Ovary (tissue), 3 donors: ENCODE results near the gene GUCA2A.

Experiments
- EP300 ChIP-seq: sonication (generic); formaldehyde crosslinking; IDR thresholded peaks from one replicate; pipeline ENCODE4 v1.6.1; 2017; ENCODE audit warnings: antibody characterized with exemption
- POLR2A ChIP-seq: fragments of 450-650 bp; IDR thresholded peaks from one replicate; pipeline ENCODE4 v1.6.1; 2017; ENCODE audit warnings: antibody characterized with exemption, mild to moderate bottlenecking, moderate library complexity
- TF ChIP-seq, protein P1 (sequence below), 3 donors: fragments of 450-650 bp in 2 of 3; fragments of 200-600 bp in 1 of 3; IDR thresholded peaks; one replicate each; pipeline versions ENCODE4 v1.5.1 to v1.8.0; 2016 to 2022; ENCODE audit warnings: antibody characterized with exemption in 3 of 3, mild to moderate bottlenecking in 1 of 3
- donor health status: DM: no; HTN: no; CAD: no.

DNA sequence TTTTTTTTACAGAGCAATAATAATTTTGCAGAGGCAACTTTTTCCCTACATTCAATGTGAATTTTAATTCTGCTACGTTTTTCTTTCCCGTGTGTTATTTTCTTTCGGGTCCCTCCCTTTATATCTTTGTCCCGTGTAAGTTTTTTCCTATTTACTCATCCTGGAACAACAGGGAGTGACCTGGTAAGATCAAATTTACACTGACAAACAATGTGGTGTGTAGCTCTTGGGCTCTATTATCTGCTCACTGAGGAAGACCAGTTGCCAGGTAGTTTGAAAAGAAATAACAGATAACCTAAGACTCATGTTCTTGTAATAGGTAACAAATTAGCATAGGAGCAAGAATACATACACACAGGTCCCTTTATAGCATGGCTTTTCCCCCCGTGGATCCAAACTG lies 33.7 kb upstream of the GUCA2A start:
- TF ChIP-seq, protein P1, sequence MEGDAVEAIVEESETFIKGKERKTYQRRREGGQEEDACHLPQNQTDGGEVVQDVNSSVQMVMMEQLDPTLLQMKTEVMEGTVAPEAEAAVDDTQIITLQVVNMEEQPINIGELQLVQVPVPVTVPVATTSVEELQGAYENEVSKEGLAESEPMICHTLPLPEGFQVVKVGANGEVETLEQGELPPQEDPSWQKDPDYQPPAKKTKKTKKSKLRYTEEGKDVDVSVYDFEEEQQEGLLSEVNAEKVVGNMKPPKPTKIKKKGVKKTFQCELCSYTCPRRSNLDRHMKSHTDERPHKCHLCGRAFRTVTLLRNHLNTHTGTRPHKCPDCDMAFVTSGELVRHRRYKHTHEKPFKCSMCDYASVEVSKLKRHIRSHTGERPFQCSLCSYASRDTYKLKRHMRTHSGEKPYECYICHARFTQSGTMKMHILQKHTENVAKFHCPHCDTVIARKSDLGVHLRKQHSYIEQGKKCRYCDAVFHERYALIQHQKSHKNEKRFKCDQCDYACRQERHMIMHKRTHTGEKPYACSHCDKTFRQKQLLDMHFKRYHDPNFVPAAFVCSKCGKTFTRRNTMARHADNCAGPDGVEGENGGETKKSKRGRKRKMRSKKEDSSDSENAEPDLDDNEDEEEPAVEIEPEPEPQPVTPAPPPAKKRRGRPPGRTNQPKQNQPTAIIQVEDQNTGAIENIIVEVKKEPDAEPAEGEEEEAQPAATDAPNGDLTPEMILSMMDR (IDR thresholded peaks at IDR 0.05): no peak
- TF ChIP-seq EP300 (no peak), POLR2A (no peak)
